ENCODE data around the gene CERS6.

DNA sequence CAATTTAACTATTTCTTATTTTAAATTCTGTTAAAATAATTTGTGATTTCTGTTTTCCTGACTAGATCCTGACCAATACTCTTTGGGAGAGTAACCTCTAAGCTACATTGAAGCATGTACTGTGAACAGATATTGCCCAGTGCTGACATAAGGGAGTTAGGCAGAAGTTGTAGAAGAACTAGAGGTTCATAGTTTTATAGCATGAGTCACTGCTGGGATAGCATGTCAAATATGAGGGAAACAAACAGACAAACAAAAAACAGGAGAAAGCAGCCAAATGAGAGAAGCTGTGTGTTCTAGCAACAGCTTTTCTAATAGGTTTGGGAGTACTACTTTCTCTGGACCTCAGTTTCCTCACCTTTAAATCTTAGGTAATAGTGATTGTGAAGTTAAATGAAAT, 72.4 kb downstream of the CERS6 start:
- no peak for TF ChIP-seq EZH2 (IDR thresholded peaks at IDR 0.05)
- no peak for TF ChIP-seq POLR2AphosphoS5 (IDR thresholded peaks at IDR 0.05; ENCODE audit: borderline replicate concordance, low read depth, low read length)

Data from SK-N-MC (cell line).